Caco-2 (cell line): ENCODE data around the gene KRT86. TPM values are rescaled to one million over a fixed set of nuclear protein-coding genes. Genes with fewer than 3 reads are reported as not detected.

Source experiments
- BruUV-seq: library from RNA; stranded (reverse); fragments of 400-500 nt; replicated peaks from 2 replicates; lab custom pipeline; 2021; lab: Mats Ljungman, UMichigan
- CTCF ChIA-PET: fragments of 300-600 bp; sonication (Branson Sonifier 250); formaldehyde crosslinking; loops from one replicate; lab custom pipeline; 2022; ENCODE audit warnings: antibody characterized with exemption; lab: Charles Lee
- POLR2A ChIA-PET: fragments of 300-600 bp; sonication (Branson Sonifier 250); formaldehyde crosslinking; loops from one replicate; lab custom pipeline; 2022; ENCODE audit warnings: antibody characterized with exemption; lab: Charles Lee
- DNase-seq, 2 experiments: peaks; one replicate each; pipeline versions ENCODE4 v3.0.0 to v3.0.0-alpha.2; 2020 to 2022
- H3K27me3 ChIP-seq: replicated peaks from 2 replicates; pipeline ENCODE4 v1.6.0; 2011; ENCODE audit warnings: low read length; ENCODE audit not compliant: control insufficient read depth, insufficient read depth
- H3K36me3 ChIP-seq: 2 replicates; pipeline ENCODE4 v1.5.1; 2011; ENCODE audit warnings: low read length; ENCODE audit not compliant: control insufficient read depth, insufficient read depth
- H3K4me1 ChIP-seq: fragments of 250-450 bp; sonication (Bioruptor Pico); 2 replicates; pipeline ENCODE4 v1.5.1; 2020; ENCODE audit warnings: mild to moderate bottlenecking
- H3K4me3 ChIP-seq: 2 replicates; pipeline ENCODE4 v1.5.1; 2011; ENCODE audit warnings: low read depth, mild to moderate bottlenecking, control low read depth, low read length
- H3K9me3 ChIP-seq: fragments of 250-450 bp; sonication (Bioruptor Pico); 2 replicates; pipeline ENCODE4 v1.5.1; 2020; ENCODE audit warnings: mild to moderate bottlenecking, moderate library complexity
- H3K27ac Mint-ChIP-seq: one replicate; pipeline ENCODE4 v1.8.0; 2022; ENCODE audit warnings: mixed read lengths; ENCODE audit not compliant: unreplicated experiment
- H3K27me3 Mint-ChIP-seq: one replicate; pipeline ENCODE4 v1.8.0; 2022; ENCODE audit warnings: mixed read lengths; ENCODE audit not compliant: insufficient read depth, unreplicated experiment
- H3K36me3 Mint-ChIP-seq: one replicate; pipeline ENCODE4 v1.8.0; 2022; ENCODE audit warnings: mild to moderate bottlenecking, mixed read lengths; ENCODE audit not compliant: insufficient read depth, unreplicated experiment
- H3K4me1 Mint-ChIP-seq: one replicate; pipeline ENCODE4 v1.8.0; 2022; ENCODE audit warnings: low read depth, mixed read lengths; ENCODE audit not compliant: unreplicated experiment
- H3K4me3 Mint-ChIP-seq: one replicate; pipeline ENCODE4 v1.8.0; 2022; ENCODE audit warnings: mild to moderate bottlenecking, moderate library complexity, mixed read lengths; ENCODE audit not compliant: unreplicated experiment
- H3K9me3 Mint-ChIP-seq: one replicate; pipeline ENCODE4 v1.8.0; 2022; ENCODE audit warnings: mixed read lengths; ENCODE audit not compliant: unreplicated experiment
- CTCF ChIP-seq, 2 experiments: fragments of 200-600 bp in 1 of 2; IDR thresholded peaks; 1 replicate in 1 of 2; 2 replicates in 1 of 2; pipeline versions ENCODE4 v1.5.1 to v1.8.0; 2011 to 2022; ENCODE audit warnings: antibody characterized with exemption in 1 of 2, control low read depth in 1 of 2, inconsistent platforms in 1 of 2, low read depth in 1 of 2, low read length in 1 of 2, mild to moderate bottlenecking in 1 of 2, moderate library complexity in 1 of 2; ENCODE audit not compliant: insufficient read depth in 1 of 2, severe bottlenecking in 1 of 2, unreplicated experiment in 1 of 2
- intact Hi-C: fragments of 100-400 bp; cut with micrococcal nuclease; formaldehyde crosslinking; loops from one replicate; pipeline ENCODE4 v1.10.0; 2022; ENCODE audit not compliant: unreplicated experiment
- total RNA-seq: library from RNA; stranded (reverse); gene quantifications from 2 replicates; pipeline ENCODE4 v1.2.3, GENCODE V29; 2022

KRT86 gene
- total RNA-seq, 1 experiment from 2014 or later, result not detected

- Histone ChIP-seq H3K4me3 (no peak overlapping the region), H3K27me3 (no peaks in the 10 kb centered on the region), H3K4me1 (peaks cover 16% of the 10 kb centered on the region), H3K36me3 (no peaks in the 10 kb centered on the region), H3K9me3 (no peaks in the 10 kb centered on the region)
- ChIA-PET CTCF (no interaction called here), POLR2A (no interaction called here)
- TF ChIP-seq CTCF (IDR thresholded peaks at IDR 0.05; ENCODE audit: insufficient read depth in 1 of 2, low read depth in 1 of 2, low read length in 1 of 2, severe bottlenecking in 1 of 2, unreplicated experiment in 1 of 2), result no peak
- no peak for DNase-seq
- no TSS peak for BruUV-seq
- Mint-ChIP-seq H3K27me3 (peaks cover 2% of the 10 kb centered on the region), H3K4me3 (no peak overlapping the region), H3K9me3 (no peaks in the 10 kb centered on the region), H3K36me3 (peaks cover 7% of the 10 kb centered on the region), H3K27ac (peak overlapping the region; percentile 65), H3K4me1 (peaks cover 26% of the 10 kb centered on the region)
- intact Hi-C loops, result no loop called here
Observed at GRCh38 chr12:52248541-52249461, 25.6 kb upstream of the KRT86 start.

DNA sequence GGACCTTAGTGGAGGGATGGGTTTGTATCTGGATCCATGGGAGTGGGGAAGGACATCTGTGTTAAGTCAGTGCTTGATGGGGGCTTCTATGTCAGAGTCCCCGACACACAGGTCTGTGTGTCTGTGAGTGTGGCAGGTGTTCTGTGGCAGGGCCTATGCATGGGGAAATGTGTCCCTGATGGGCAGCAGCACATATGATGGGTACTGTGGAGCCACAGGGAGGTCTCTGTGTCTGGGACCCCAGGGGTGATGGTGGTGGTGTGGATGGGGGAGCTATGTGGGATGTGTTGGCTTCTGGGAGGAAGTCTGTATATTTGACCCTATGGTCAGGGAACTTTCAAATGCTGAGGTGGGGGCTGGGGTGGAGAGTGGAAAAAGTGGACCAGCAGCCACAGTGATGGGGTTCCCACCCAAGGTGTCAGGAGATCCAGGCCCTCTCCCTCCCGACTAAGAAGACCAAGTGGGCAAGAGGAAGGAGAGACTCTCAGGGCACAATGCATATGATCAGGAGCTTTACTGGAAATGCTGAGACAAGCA is 24.9 kb upstream of the KRT86 start:
- Histone ChIP-seq H3K9me3 (no peaks in the 10 kb centered on the region), H3K36me3 (no peaks in the 10 kb centered on the region), H3K4me1 (peaks cover 12% of the 10 kb centered on the region), H3K27me3 (no peaks in the 10 kb centered on the region), H3K4me3 (no peak overlapping the region)
- TF ChIP-seq CTCF (IDR thresholded peaks at IDR 0.05; ENCODE audit: insufficient read depth in 1 of 2, low read depth in 1 of 2, low read length in 1 of 2, severe bottlenecking in 1 of 2, unreplicated experiment in 1 of 2), result no peak
- intact Hi-C loops, result no loop called here
- ChIA-PET CTCF (no interaction called here), POLR2A (no interaction called here)
- peaks cover 2% of the 10 kb centered on the region for H3K27me3 Mint-ChIP-seq
- H3K27ac Mint-ChIP-seq, result peak overlapping the region; percentile 65
- no TSS peak for BruUV-seq
- H3K4me3 Mint-ChIP-seq, result no peak overlapping the region
- peaks cover 22% of the 10 kb centered on the region for H3K4me1 Mint-ChIP-seq
- no peak for DNase-seq
- H3K9me3 Mint-ChIP-seq, result no peaks in the 10 kb centered on the region
- peaks cover 6% of the 10 kb centered on the region for H3K36me3 Mint-ChIP-seq

- no peaks in the 10 kb centered on the region for H3K36me3 ChIP-seq
- Mint-ChIP-seq H3K4me3 (no peak overlapping the region), H3K27ac (peak overlapping the region; percentile 65), H3K4me1 (peaks cover 22% of the 10 kb centered on the region), H3K9me3 (no peaks in the 10 kb centered on the region), H3K36me3 (peaks cover 6% of the 10 kb centered on the region), H3K27me3 (peaks cover 2% of the 10 kb centered on the region)
- POLR2A ChIA-PET, result no interaction called here
- no peaks in the 10 kb centered on the region for H3K9me3 ChIP-seq
- peaks cover 12% of the 10 kb centered on the region for H3K4me1 ChIP-seq
- no peak for TF ChIP-seq CTCF (IDR thresholded peaks at IDR 0.05; ENCODE audit: insufficient read depth in 1 of 2, low read depth in 1 of 2, low read length in 1 of 2, severe bottlenecking in 1 of 2, unreplicated experiment in 1 of 2)
- no peak overlapping the region for H3K4me3 ChIP-seq
- intact Hi-C loops, result no loop called here
- DNase-seq, result no peak
- CTCF ChIA-PET, result interaction anchor here (0.6 to 1.3 kb wide), 2 partner anchors 39 to 93 kb away, joined by 3 read pairs; no protein-coding TSS in a partner anchor
- H3K27me3 ChIP-seq, result no peaks in the 10 kb centered on the region
- BruUV-seq, result no TSS peak
Observed at GRCh38 chr12:52250048-52250990, 24.1 kb upstream of the KRT86 start.
